Bladder microvascular endothelial cell (primary cell): ENCODE data around the gene METTL3. TPM values are rescaled to one million over a fixed set of nuclear protein-coding genes. Genes with fewer than 3 reads are reported as not detected.

Experiments used
- total RNA-seq: library from RNA; depleted of rRNA; stranded (reverse); fragments of >200 nt; gene quantifications from 2 replicates; pipeline ENCODE4 v1.2.3, GENCODE V29; 2014

METTL3 gene
- total RNA-seq, result 51.5 and 88.2 TPM in 2 replicates

DNA sequence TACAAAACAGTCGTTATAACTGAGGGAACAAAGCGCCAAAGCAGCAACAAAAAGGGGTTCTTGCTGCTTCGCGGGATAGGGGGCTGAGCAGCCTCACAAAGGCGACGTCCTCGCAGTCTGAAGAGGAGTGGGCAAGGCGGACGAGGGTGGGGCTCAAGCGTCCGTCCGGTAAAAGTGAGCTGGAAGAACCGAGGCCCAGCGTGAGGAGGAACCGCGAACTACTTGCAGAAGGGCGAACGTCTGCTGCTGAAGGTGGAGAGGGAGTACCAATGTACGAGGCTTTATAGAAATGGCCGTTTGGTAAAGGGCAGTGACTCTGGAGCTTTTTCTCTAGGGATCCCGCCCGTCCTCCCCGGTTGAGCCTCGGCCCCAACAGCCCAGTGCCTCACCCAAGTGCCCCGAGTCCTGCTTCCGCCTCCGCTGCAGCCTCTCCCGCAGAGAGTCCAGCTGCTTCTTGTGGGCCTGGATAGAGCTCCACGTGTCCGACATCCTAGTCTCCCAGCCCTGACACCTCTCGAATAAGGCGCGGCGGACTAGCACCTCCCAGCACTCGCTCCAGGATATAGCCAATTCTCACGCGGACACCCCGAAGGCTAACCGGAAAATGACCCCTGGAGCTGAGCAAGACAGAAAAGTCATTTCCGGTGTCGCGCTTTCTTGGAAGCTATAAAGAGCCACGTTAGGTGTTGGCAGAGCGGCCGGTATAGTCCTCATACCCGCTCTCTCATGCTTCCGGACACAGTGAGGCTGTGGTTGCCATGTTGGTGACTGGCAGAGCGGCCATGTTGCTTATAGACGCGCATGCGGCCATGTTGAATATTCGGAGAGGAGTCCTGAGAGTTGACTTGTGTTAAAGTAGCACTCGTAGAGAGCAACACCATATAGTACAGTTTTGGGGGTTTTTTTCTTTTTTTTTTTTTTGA, at the start of gene METTL3:
Gene METTL3, minus strand, starts transcription at position 606 of the 923 bp plus-strand sequence. Its CDS starts 117 bp downstream, at position 489.

DNA sequence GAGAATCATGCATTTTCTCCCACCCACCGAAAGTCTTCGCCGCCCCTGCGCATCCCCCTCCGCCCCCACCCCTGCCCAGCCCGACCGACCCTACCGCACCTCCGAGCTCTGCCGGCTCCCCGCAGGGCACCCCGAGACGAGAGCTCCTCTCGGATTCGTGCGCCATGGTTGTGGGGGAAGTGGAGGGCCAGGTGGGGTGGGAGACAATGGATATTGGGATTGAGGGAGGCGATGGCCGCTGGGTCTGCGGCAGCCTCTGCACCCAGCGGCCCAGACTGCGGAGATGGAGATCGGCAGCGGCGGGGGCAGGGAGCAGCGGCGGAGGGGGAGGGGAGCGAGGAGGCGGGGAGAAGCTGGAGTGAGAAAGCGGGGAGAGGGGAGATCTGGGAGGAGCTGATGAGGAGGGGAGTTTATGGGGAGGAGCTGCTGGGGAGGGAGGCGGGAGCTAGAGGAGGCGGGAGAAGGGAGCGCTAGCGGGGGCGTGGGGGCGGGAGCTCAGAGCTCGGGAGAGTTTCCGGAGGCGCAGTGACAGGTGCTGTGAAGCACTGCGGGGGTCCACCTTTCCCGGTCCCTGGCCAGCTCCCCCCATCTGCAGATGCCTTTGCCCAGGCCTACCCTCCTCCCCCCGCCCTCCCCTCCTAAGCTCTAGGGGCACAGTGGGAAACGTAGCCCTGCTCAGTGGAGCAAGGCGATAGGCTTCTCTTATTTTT, 15.0 kb upstream of the METTL3 start, which contains the start of gene SALL2:
Gene SALL2, minus strand, starts transcription at position 385 of the 710 bp plus-strand sequence. Its CDS starts 219 bp downstream, at position 166.

DNA sequence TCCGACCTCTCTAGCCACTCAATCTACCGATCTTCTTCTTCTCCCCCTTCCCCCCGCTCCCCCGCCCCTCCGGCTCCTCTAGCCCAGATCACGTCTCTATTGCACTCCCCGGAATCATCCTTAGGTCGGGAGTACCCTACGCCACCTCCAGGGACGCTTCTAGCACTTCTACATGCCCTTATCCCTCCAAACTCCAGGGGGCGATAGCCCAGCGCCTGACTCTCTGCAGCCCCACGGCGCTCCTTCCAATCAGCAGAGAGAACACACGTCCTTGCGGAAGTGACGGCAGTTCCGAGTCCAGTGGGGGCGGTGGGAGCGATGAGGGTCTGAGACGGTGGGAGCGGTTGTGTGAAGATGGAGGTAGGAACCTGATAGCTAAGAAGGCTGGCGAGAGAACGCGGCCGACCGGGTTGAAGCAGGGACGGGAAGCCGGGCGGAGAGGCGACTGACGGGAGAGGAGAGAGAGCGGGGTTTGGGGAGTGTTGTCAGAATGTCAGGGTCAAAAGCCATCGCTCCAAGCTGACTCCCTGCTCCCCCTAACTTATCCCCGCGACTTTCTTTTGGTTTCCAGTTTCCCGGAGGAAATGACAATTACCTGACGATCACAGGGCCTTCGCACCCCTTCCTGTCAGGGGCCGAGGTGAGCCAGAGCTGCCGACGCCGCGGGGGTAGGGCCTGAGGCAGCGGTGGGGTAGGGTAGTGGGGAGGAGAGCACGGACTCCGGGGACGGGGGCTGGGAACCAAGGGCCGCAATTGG, 34.0 kb downstream of the METTL3 start, which contains the start of the genes RAB2B and TOX4:
Gene RAB2B, minus strand, starts transcription at position 35 of the 757 bp plus-strand sequence. CDS start 87 bp downstream, outside the sequence.
Gene TOX4, plus strand, starts transcription at position 271 of the 757 bp plus-strand sequence. Its CDS starts 84 bp downstream, at position 355.

DNA sequence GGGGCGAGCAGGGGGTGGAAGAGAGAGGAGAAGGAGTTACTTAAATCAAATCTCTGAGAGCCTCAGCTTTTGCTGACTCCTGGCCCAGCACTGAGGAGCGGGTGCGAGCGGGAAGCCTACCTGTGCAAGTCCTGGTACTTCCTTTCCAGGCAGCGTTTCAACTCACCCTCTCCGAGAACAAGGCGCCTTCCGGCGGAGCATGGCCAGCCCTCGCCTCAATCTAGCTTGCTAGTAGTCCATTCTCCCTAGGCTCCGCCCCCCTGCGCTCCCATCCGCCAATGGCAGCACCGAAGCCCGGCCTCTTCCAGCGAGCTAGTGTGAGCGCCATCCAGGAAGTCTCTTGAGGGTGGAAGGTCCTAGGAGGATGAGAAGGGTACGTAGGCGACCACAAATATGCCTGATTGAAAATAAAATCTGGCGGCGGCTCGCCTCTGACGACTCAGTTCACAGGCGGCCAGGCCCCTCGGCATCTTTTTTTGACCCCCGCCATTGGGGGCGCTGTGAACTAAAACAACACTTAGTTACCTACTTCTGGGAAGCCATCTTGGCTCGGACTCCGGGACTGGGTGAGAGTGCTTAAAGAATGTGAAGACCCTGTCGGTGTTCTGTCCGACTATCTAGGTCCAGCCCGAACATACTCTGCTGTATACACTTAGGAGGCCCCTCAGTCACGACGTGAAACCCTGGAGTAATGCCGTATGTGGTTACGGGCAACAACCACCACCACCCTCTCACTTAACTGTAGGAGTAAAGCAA, 55.0 kb downstream of the METTL3 start, which contains the start of gene CHD8:
Gene CHD8, minus strand, starts transcription at position 212 of the 756 bp plus-strand sequence. CDS start 24,480 bp downstream, outside the sequence.

Other genes with a start within 250 kb of the METTL3 start
- 659 and 666 TPM in 2 replicates for gene HNRNPC, start 241.9 kb downstream of the METTL3 start, total RNA-seq
- under 0.01 and 0.19 TPM in 2 replicates for gene RPGRIP1, start 231.3 kb downstream of the METTL3 start, total RNA-seq
- 52.3 and 87.7 TPM in 2 replicates for gene SUPT16H, start 127.3 kb downstream of the METTL3 start, total RNA-seq
- gene CHD8, start 55.2 kb downstream of the METTL3 start, total RNA-seq, result 39.0 and 81.2 TPM in 2 replicates
- gene RAB2B, start 34.4 kb downstream of the METTL3 start, total RNA-seq, result 20.1 and 45.2 TPM in 2 replicates
- 13.0 and 38.9 TPM in 2 replicates for gene TOX4, start 34.1 kb downstream of the METTL3 start, total RNA-seq
- 0.49 and 1.1 TPM in 2 replicates for gene SALL2, start 15.0 kb upstream of the METTL3 start, total RNA-seq
- not detected in 2 replicates for gene OR10G3, start 68.7 kb upstream of the METTL3 start, total RNA-seq
- gene OR10G2, start 123.6 kb upstream of the METTL3 start, total RNA-seq, result not detected in 2 replicates
- gene OR4E2, start 142.5 kb upstream of the METTL3 start, total RNA-seq, result not detected in 2 replicates
- gene OR4E1, start 162.5 kb upstream of the METTL3 start, total RNA-seq, result not detected in 2 replicates